Stomach smooth muscle (tissue), 2 donors: Measurements from ENCODE around the gene HMGXB3.

ENCODE experiments used
- H3K27ac ChIP-seq: one replicate; pipeline ENCODE4 v1.7.0; 2013; ENCODE audit warnings: mild to moderate bottlenecking, low read length, inconsistent platforms
- H3K27me3 ChIP-seq, 2 donors: one replicate each; pipeline ENCODE4 v1.7.0; 2013; ENCODE audit warnings: low read length in 2 of 2; ENCODE audit not compliant: insufficient read depth in 2 of 2, control insufficient read depth in 1 of 2
- H3K36me3 ChIP-seq, 2 donors: one replicate each; pipeline ENCODE4 v1.7.0; 2013; ENCODE audit warnings: low read length in 2 of 2; ENCODE audit not compliant: control insufficient read depth in 2 of 2, insufficient read depth in 2 of 2
- H3K4me1 ChIP-seq: one replicate; pipeline ENCODE4 v1.7.0; 2013; ENCODE audit warnings: low read length; ENCODE audit not compliant: control insufficient read depth, insufficient read depth
- H3K4me3 ChIP-seq, 2 donors: one replicate each; pipeline ENCODE4 v1.7.0; 2013; ENCODE audit warnings: low read length in 2 of 2
- H3K9ac ChIP-seq, 2 donors: one replicate each; pipeline ENCODE4 v1.7.0; 2013; ENCODE audit warnings: low read length in 2 of 2, mild to moderate bottlenecking in 1 of 2
- H3K9me3 ChIP-seq, 2 donors: one replicate each; pipeline ENCODE4 v1.7.0; 2013; ENCODE audit warnings: low read length in 2 of 2; ENCODE audit not compliant: control insufficient read depth in 2 of 2
- donor health status: healthy.
- donor health status: Pancreatic carcinoma.

HMGXB3 gene

DNA sequence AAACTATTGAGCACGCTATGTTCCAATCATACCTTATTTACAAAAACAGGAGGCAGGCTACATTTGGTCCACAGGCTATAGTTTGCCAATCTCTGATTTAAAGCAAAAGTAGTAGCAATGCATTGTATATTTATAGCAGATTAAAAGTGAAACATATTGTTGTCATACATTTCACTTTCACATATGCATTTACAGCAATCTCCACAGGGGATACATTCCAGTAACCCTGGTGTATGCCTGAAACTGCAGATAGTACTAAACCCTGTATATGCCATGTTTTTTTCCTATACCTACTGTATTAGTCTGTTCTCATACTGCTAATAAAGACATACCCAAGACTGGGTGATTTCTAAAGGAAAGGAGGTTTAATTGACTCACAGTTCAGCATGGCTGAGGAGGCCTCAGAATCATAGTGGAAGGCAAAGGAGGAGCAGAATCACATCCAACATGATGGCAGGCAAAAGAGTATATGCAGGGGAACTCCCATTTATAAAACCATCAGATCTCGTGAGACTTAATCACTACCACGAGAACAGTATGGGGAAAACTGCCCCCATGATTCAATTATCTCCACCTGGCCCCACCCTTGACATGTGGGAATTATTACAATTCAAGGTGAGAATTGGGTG, 91.7 kb downstream of the HMGXB3 start:
- Histone ChIP-seq H3K36me3 (no peaks in the 10 kb centered on the region), H3K4me1 (no peaks in the 10 kb centered on the region), H3K27ac (no peak overlapping the region), H3K4me3 (no peak overlapping the region), H3K27me3 (no peaks in the 10 kb centered on the region), H3K9ac (no peak overlapping the region), H3K9me3 (peaks cover 0 to 2% of the 10 kb centered on the region in 2 donors)

DNA sequence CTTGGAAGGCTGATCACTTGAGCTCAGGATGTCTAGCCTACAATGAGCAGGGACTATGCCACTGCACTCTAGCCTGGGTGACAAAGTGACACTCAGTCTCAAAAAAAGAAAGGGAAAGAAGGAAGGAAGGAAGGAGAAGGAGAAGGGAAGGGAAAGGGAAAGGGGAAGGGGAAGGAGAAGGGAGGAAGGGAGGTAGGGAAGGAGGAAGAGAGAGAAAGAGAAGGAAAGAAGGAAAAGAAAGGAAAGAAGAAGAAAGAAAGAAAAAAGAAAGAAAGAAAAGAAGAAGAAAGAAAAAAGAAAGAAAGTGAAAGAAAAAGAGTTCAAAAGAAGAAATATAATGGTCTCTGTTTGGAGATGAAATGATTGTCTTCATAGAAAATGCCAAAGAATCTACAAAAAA, 96.6 kb downstream of the HMGXB3 start:
- Histone ChIP-seq H3K27ac (no peak overlapping the region), H3K9me3 (no peaks in the 10 kb centered on the region), H3K27me3 (no peaks in the 10 kb centered on the region)

DNA sequence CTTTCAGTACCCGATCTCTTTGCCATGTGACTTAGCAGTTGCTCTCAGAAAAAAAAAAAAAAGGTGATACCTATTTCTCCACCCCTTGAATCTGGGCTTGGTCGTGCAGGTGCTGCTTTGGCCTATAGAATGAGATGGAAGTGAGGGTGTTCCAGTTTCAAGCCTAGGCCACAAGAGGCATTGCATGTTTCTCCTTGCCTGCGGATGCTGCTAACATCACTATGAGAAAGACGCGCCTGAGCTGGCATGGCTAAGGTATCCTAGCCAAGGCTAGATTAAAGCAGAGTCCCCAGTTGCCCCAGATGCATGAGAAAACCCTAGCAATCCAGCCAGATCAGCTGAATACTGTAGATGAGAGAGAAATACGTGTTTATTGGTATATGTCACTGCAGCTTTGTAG, 100.5 kb downstream of the HMGXB3 start:
- Histone ChIP-seq H3K36me3 (no peaks in the 10 kb centered on the region), H3K27ac (no peak overlapping the region), H3K27me3 (no peaks in the 10 kb centered on the region), H3K4me1 (no peaks in the 10 kb centered on the region), H3K4me3 (no peak overlapping the region), H3K9me3 (no peaks in the 10 kb centered on the region), H3K9ac (no peak overlapping the region)

More for the DNA sequence above, 96.6 kb downstream of the HMGXB3 start:
- Histone ChIP-seq H3K9ac (no peak overlapping the region), H3K4me1 (no peaks in the 10 kb centered on the region), H3K4me3 (no peak overlapping the region), H3K36me3 (no peaks in the 10 kb centered on the region)
